ENCODE results near the gene ZNF366. TPM values are rescaled to one million over a fixed set of nuclear protein-coding genes. Genes with fewer than 3 reads are reported as not detected.

ZNF366 gene
- total and polyA plus RNA-seq, 2 experiments from 2014 or later = not detected

DNA sequence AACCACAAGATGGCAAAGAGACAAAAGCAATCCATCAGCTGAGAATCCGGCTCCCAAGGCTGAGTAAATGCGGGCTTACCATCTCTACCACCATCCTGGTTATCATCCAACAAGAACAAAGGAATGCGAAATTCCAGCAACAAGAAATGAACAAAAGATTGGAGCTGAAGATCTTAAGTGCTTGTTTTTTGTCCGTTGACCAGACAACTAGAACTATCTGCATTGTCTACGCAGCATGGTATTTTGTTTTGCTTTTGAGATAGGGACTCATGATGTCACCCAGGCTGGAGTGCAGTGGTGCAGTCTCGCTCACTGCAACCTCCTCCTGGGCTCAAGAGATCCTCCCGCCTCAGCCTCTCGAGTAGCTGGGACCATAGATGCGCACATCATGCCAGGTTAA is 88.9 kb downstream of the ZNF366 start:
- 0 out of 2 replicates have a peak, but pooled peaks cover 2% of the 10 kb centered on the region for H3F3A ChIP-seq (ENCODE audit: insufficient read depth)
- no peak overlapping the region for H3K9ac ChIP-seq
- DNase-seq = no peak
- TF ChIP-seq EZH2phosphoT487 (IDR thresholded peaks at IDR 0.05; ENCODE audit: insufficient read depth, low read depth) (no peak), EZH2 (IDR thresholded peaks at IDR 0.05; ENCODE audit: insufficient read depth, poor library complexity, severe bottlenecking) (no peak)
- no peak overlapping the region for H3K4me3 ChIP-seq
- in situ Hi-C loops (cut with MboI) = no loop called here
- H2AFZ ChIP-seq = no peak overlapping the region
- no peaks in the 10 kb centered on the region for H3K79me2 ChIP-seq (ENCODE audit: insufficient read depth)
- H3K9me3 ChIP-seq (ENCODE audit: low read depth) = no peaks in the 10 kb centered on the region
- 88 to 92% methylated on average over 9 of the region's 9 CpGs for WGBS, 2 experiments (ENCODE audit: low coverage in 1 of 2, low lambda C conversion rate in 2 of 2, missing lambda C conversion rate in 2 of 2)
- H3K9me2 ChIP-seq (ENCODE audit: insufficient read depth) = no peaks in the 10 kb centered on the region
- no peaks in the 10 kb centered on the region for H3K36me3 ChIP-seq (ENCODE audit: low read depth)
- no peak overlapping the region for H3K4me2 ChIP-seq (ENCODE audit: unreplicated experiment)
- no peak overlapping the region for H3K27ac ChIP-seq
- no peaks in the 10 kb centered on the region for H3K27me3 ChIP-seq (replicated peaks; ENCODE audit: insufficient read depth)
- no peaks in the 10 kb centered on the region for H4K20me1 ChIP-seq (ENCODE audit: insufficient read depth)
- H3K4me1 ChIP-seq (ENCODE audit: insufficient read depth) = peaks cover 4% of the 10 kb centered on the region; the same call in 1 of the 2 replicates

- TF ChIP-seq EZH2 (IDR thresholded peaks at IDR 0.05; ENCODE audit: insufficient read depth, poor library complexity, severe bottlenecking) (no peak), EZH2phosphoT487 (IDR thresholded peaks at IDR 0.05; ENCODE audit: insufficient read depth, low read depth) (no peak)
- WGBS, 2 experiments (ENCODE audit: low coverage in 1 of 2, low lambda C conversion rate in 2 of 2, missing lambda C conversion rate in 2 of 2) = 97% methylated on average over 48 of the region's 48 CpGs
Measured at GRCh38 chr5:72417333-72418062, 89.7 kb downstream of the ZNF366 start.

DNA sequence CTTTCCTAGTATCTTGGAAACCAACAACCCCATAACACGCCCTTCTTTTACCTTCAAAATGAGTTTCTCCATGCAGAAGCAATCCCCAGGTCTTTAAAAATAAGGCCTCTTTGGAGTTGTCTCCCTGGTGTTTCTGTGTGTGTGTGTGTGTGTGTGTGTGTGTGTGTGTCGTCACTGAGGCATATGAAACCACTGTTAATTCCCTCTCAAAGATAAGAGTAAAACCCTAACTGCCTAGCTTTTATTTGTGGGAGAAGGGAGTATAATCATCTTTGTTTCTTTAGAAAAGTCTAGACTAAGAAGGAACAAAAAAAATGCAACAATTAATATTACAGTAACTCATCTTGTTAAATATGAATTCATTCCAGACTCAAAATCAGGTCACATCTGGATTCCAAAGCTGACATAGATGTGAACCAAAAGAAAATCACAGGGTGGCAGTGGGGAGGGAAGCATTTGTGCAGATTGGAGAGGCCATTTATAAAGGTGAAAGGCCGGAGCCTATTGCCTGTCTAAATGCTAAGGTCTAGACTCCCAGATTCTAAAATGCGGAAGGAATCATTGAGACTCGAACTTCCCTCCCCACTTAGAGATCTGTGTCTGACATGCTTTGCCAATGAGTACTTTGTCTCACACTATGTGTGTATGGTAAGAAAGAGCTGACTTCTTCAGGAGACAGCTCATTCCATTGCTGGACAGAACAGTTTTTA is 91.4 kb downstream of the ZNF366 start:
- no peaks in the 10 kb centered on the region for H3K79me2 ChIP-seq (ENCODE audit: insufficient read depth)
- H3K4me2 ChIP-seq (ENCODE audit: unreplicated experiment) = no peak overlapping the region
- no peaks in the 10 kb centered on the region for H3K36me3 ChIP-seq (ENCODE audit: low read depth)
- in situ Hi-C loops (cut with MboI) = no loop called here
- peak overlapping the region; percentile 2; the same call in 1 of the 2 replicates for H2AFZ ChIP-seq
- no peaks in the 10 kb centered on the region for H3K27me3 ChIP-seq (replicated peaks; ENCODE audit: insufficient read depth)
- H3K4me3 ChIP-seq = no peak overlapping the region
- no peaks in the 10 kb centered on the region for H3K9me2 ChIP-seq (ENCODE audit: insufficient read depth)
- no peak for TF ChIP-seq EZH2 (IDR thresholded peaks at IDR 0.05; ENCODE audit: insufficient read depth, poor library complexity, severe bottlenecking)
- TF ChIP-seq EZH2phosphoT487 (IDR thresholded peaks at IDR 0.05; ENCODE audit: insufficient read depth, low read depth) = no peak
- H3K27ac ChIP-seq = no peak overlapping the region
- H3K4me1 ChIP-seq (ENCODE audit: insufficient read depth) = peaks cover 29% of the 10 kb centered on the region
- H4K20me1 ChIP-seq (ENCODE audit: insufficient read depth) = no peaks in the 10 kb centered on the region
- 54 to 57% methylated on average over 5 of the region's 5 CpGs for WGBS, 2 experiments (ENCODE audit: low coverage in 1 of 2, low lambda C conversion rate in 2 of 2, missing lambda C conversion rate in 2 of 2)
- DNase-seq = no peak
- H3K9me3 ChIP-seq (ENCODE audit: low read depth) = no peaks in the 10 kb centered on the region
- H3K9ac ChIP-seq = no peak overlapping the region
- peaks cover 27% of the 10 kb centered on the region for H3F3A ChIP-seq (ENCODE audit: insufficient read depth)

More at GRCh38 chr5:72417333-72418062, 89.7 kb downstream of the ZNF366 start:
- DNase-seq = no peak
- Histone ChIP-seq H3K4me1 (ENCODE audit: insufficient read depth) (peaks cover 11% of the 10 kb centered on the region), H3K4me2 (ENCODE audit: unreplicated experiment) (no peak overlapping the region), H4K20me1 (ENCODE audit: insufficient read depth) (no peaks in the 10 kb centered on the region), H3K36me3 (ENCODE audit: low read depth) (no peaks in the 10 kb centered on the region), H3K27me3 (replicated peaks; ENCODE audit: insufficient read depth) (no peaks in the 10 kb centered on the region), H3K9me3 (ENCODE audit: low read depth) (no peaks in the 10 kb centered on the region), H3K27ac (no peak overlapping the region), H2AFZ (no peak overlapping the region), H3K4me3 (no peak overlapping the region), H3K79me2 (ENCODE audit: insufficient read depth) (no peaks in the 10 kb centered on the region), H3F3A (ENCODE audit: insufficient read depth) (peaks cover 10% of the 10 kb centered on the region), H3K9me2 (ENCODE audit: insufficient read depth) (no peaks in the 10 kb centered on the region), H3K9ac (no peak overlapping the region)
- in situ Hi-C loops (cut with MboI) = no loop called here

GRCh38 chr5:72412283-72413055 is 94.7 kb downstream of the ZNF366 start:
- peak; percentile 72 for DNase-seq
- Histone ChIP-seq H3K27me3 (replicated peaks; ENCODE audit: insufficient read depth) (no peaks in the 10 kb centered on the region), H3K4me1 (ENCODE audit: insufficient read depth) (peaks cover 47% of the 10 kb centered on the region), H3K79me2 (ENCODE audit: insufficient read depth) (no peaks in the 10 kb centered on the region), H3K4me2 (ENCODE audit: unreplicated experiment) (peak overlapping the region; percentile 56), H3K9ac (no peak overlapping the region; the same call in 1 of the 2 replicates), H3K9me3 (ENCODE audit: low read depth) (no peaks in the 10 kb centered on the region), H3K27ac (peak overlapping the region; percentile 48), H3K4me3 (no peak overlapping the region), H2AFZ (peak overlapping the region; percentile 29; the same call in 1 of the 2 replicates), H3K36me3 (ENCODE audit: low read depth) (no peaks in the 10 kb centered on the region), H3K9me2 (ENCODE audit: insufficient read depth) (no peaks in the 10 kb centered on the region), H4K20me1 (ENCODE audit: insufficient read depth) (no peaks in the 10 kb centered on the region), H3F3A (ENCODE audit: insufficient read depth) (peaks cover 27% of the 10 kb centered on the region)
- in situ Hi-C loops (cut with MboI) = no loop called here
- TF ChIP-seq EZH2 (IDR thresholded peaks at IDR 0.05; ENCODE audit: insufficient read depth, poor library complexity, severe bottlenecking) (no peak), EZH2phosphoT487 (IDR thresholded peaks at IDR 0.05; ENCODE audit: insufficient read depth, low read depth) (no peak)
- 92 to 95% methylated on average over 4 of the region's 4 CpGs for WGBS, 2 experiments (ENCODE audit: low coverage in 1 of 2, low lambda C conversion rate in 2 of 2, missing lambda C conversion rate in 2 of 2)
